Activated CD8-positive, alpha-beta T cell treated with anti-CD3 and anti-CD28 coated beads for 36 hours (primary cell): ENCODE measurements around the gene RGS17. TPM values are rescaled to one million over a fixed set of nuclear protein-coding genes. Genes with fewer than 3 reads are reported as not detected.

Experiments used
- ATAC-seq: fragments of 200-7000 bp; cut with Tn5 transposase; one replicate; pipeline ENCODE4 v1.10.0; 2021; ENCODE audit warnings: mild to moderate bottlenecking, moderate library complexity
- CTCF ChIA-PET: fragments of 350-600 bp; sonication (Branson Sonifier 250); formaldehyde crosslinking; loops from one replicate; lab custom pipeline; 2021; ENCODE audit warnings: antibody characterized with exemption; lab: Charles Lee
- POLR2A ChIA-PET: fragments of 350-600 bp; sonication (Branson Sonifier 250); formaldehyde crosslinking; loops from one replicate; lab custom pipeline; 2021; ENCODE audit warnings: antibody characterized with exemption; lab: Charles Lee
- DNase-seq: peaks from one replicate; pipeline ENCODE4 v3.0.0-alpha.2; 2020
- H3K27ac Mint-ChIP-seq: one replicate; pipeline ENCODE4 v1.8.0; 2021; ENCODE audit warnings: mild to moderate bottlenecking, mixed read lengths
- H3K27me3 Mint-ChIP-seq: one replicate; pipeline ENCODE4 v1.8.0; 2021; ENCODE audit warnings: mixed read lengths
- H3K36me3 Mint-ChIP-seq: one replicate; pipeline ENCODE4 v1.8.0; 2021; ENCODE audit warnings: low read depth, mixed read lengths
- H3K4me1 Mint-ChIP-seq: one replicate; pipeline ENCODE4 v1.8.0; 2021; ENCODE audit warnings: low read depth, mixed read lengths
- H3K4me3 Mint-ChIP-seq: one replicate; pipeline ENCODE4 v1.8.0; 2021; ENCODE audit warnings: mild to moderate bottlenecking, moderate library complexity, mixed read lengths
- H3K9me3 Mint-ChIP-seq: one replicate; pipeline ENCODE4 v1.8.0; 2021; ENCODE audit warnings: mixed read lengths
- intact Hi-C: fragments of 100-400 bp; cut with micrococcal nuclease; formaldehyde crosslinking; loops from one replicate; pipeline ENCODE4 v1.10.0; 2022
- total RNA-seq, 2 experiments: library from RNA; stranded (reverse); gene quantifications; one replicate each; pipeline ENCODE4 v1.2.3, GENCODE V29; 2021
- TF ChIP-seq, protein P1 (sequence below): fragments of 200-600 bp; IDR thresholded peaks from one replicate; pipeline ENCODE4 v1.8.0; 2022; ENCODE audit warnings: antibody characterized with exemption, mild to moderate bottlenecking

The RGS17 gene
- total RNA-seq, 2 experiments from 2014 or later, result not detected

DNA sequence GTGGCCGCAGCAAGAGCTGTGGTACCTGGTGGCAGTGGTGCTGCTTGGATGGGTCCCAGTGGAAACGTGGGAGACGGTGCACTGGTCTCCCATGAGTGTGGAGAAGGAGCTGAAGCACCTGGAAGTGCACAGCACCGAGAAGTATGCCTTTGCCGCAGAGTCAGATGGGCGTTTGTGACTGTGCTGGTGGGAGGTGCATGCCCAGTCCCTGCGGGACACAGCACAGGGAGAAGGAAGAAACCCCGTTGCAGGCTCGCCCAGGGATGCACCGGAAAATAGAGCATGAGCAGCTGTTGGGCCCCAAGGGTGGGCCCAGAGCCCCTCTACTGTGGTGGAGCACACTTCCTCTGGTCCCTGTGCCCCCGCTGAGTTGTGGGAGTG, 19.3 kb upstream of the RGS17 start:
- ATAC-seq, result no peak
- H3K4me3 Mint-ChIP-seq, result no peak overlapping the region
- TF ChIP-seq, protein P1, sequence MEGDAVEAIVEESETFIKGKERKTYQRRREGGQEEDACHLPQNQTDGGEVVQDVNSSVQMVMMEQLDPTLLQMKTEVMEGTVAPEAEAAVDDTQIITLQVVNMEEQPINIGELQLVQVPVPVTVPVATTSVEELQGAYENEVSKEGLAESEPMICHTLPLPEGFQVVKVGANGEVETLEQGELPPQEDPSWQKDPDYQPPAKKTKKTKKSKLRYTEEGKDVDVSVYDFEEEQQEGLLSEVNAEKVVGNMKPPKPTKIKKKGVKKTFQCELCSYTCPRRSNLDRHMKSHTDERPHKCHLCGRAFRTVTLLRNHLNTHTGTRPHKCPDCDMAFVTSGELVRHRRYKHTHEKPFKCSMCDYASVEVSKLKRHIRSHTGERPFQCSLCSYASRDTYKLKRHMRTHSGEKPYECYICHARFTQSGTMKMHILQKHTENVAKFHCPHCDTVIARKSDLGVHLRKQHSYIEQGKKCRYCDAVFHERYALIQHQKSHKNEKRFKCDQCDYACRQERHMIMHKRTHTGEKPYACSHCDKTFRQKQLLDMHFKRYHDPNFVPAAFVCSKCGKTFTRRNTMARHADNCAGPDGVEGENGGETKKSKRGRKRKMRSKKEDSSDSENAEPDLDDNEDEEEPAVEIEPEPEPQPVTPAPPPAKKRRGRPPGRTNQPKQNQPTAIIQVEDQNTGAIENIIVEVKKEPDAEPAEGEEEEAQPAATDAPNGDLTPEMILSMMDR, result no peak
- no peaks in the 10 kb centered on the region for H3K36me3 Mint-ChIP-seq
- ChIA-PET CTCF (no interaction called here), POLR2A (no interaction called here)
- peaks cover 2% of the 10 kb centered on the region for H3K9me3 Mint-ChIP-seq
- H3K27me3 Mint-ChIP-seq, result peaks cover 3% of the 10 kb centered on the region
- intact Hi-C loops, result no loop called here
- H3K4me1 Mint-ChIP-seq, result no peaks in the 10 kb centered on the region
- H3K27ac Mint-ChIP-seq, result no peak overlapping the region
- DNase-seq, result no peak

DNA sequence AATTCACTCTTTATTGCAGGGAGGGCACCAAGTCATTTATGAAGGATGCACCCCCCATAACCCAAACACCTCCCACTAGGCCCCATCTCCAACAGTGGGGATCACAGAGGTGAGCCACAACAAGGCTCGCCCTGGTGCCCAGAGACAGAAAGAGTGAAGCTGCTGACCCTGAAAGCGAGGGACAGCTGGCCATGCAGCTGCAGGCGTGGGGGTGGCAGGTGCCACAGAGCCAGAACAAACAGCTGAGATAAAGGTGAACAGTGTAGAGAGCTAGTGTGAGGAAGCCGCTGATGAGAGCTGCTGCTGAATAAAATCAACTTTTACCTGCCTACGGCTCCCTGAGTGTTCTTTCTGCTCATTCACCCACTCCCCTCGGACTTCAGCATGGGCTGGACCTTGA, 18.8 kb upstream of the RGS17 start:
- no peak overlapping the region for H3K4me3 Mint-ChIP-seq
- ChIA-PET CTCF (no interaction called here), POLR2A (no interaction called here)
- H3K27ac Mint-ChIP-seq, result no peak overlapping the region
- TF ChIP-seq, protein P1, result no peak
- no peaks in the 10 kb centered on the region for H3K36me3 Mint-ChIP-seq
- H3K27me3 Mint-ChIP-seq, result peaks cover 3% of the 10 kb centered on the region
- DNase-seq, result no peak
- no peaks in the 10 kb centered on the region for H3K4me1 Mint-ChIP-seq
- intact Hi-C loops, result no loop called here
- H3K9me3 Mint-ChIP-seq, result peaks cover 2% of the 10 kb centered on the region
- ATAC-seq, result no peak

DNA sequence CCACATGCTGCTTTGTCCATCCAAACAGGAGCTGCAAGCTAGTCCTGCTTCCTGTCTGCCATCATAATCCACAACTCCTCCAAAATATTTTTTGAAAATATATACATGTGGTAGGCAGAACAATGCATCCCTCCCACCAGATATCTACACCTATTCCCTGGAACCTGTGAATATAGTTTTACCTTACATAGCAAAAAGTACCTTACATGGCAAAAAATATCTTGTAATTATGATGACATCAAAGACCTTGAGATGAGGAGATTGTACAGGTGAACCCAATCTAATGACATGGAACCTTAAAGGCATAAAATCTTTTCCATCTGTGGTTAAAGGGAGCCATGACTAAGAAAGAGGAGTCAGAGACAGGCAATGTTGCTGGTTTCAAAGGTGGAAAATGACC, 15.3 kb upstream of the RGS17 start:
- ATAC-seq (no peak), DNase-seq (no peak)
- Mint-ChIP-seq H3K4me3 (no peak overlapping the region), H3K27ac (no peak overlapping the region), H3K9me3 (peaks cover 2% of the 10 kb centered on the region), H3K4me1 (no peaks in the 10 kb centered on the region), H3K27me3 (peaks cover 3% of the 10 kb centered on the region), H3K36me3 (no peaks in the 10 kb centered on the region)
- TF ChIP-seq, protein P1, result no peak
- intact Hi-C loops, result no loop called here
- POLR2A ChIA-PET, result no interaction called here
- CTCF ChIA-PET, result no interaction called here

GRCh38 chr6:153145591-153145990, 14.5 kb upstream of the RGS17 start:
- no peak overlapping the region for H3K27ac Mint-ChIP-seq
- CTCF ChIA-PET, result no interaction called here
- POLR2A ChIA-PET, result no interaction called here
- intact Hi-C loops, result no loop called here
- H3K36me3 Mint-ChIP-seq, result no peaks in the 10 kb centered on the region
- no peak overlapping the region for H3K4me3 Mint-ChIP-seq
- DNase-seq (no peak), ATAC-seq (no peak)
- H3K4me1 Mint-ChIP-seq, result no peaks in the 10 kb centered on the region
- H3K9me3 Mint-ChIP-seq, result peaks cover 2% of the 10 kb centered on the region
- H3K27me3 Mint-ChIP-seq, result peaks cover 3% of the 10 kb centered on the region
- TF ChIP-seq, protein P1, result no peak

DNA sequence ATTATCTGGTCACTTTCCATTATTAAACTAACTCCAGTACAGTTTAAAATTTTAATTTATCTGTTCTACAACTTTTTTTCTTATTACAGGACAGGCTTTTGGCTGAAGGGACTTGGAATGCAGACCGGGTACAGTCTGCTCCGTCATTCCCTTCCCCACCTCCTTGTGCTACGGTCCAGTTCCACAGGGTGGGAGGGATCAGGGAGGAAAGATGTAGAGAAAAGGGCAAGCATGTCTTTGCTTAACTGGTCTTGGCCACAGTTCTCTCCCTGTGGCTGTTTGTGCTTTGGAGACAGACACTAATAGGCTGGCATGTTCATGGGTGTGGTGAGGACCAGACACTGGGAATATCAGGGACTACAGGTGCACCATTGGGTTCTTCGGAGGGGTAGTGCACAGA, 12.1 kb upstream of the RGS17 start:
- ChIA-PET CTCF (no interaction called here), POLR2A (no interaction called here)
- TF ChIP-seq, protein P1, result no peak
- DNase-seq (no peak), ATAC-seq (no peak)
- H3K4me1 Mint-ChIP-seq, result no peaks in the 10 kb centered on the region
- H3K9me3 Mint-ChIP-seq, result no peaks in the 10 kb centered on the region
- H3K4me3 Mint-ChIP-seq, result no peak overlapping the region
- peaks cover 3% of the 10 kb centered on the region for H3K27me3 Mint-ChIP-seq
- intact Hi-C loops, result no loop called here
- no peak overlapping the region for H3K27ac Mint-ChIP-seq
- no peaks in the 10 kb centered on the region for H3K36me3 Mint-ChIP-seq
